Mammary epithelial cell (primary cell): Measurements from ENCODE around the gene MYO16.

Source experiments
- CTCF ChIP-seq, 2 donors: IDR thresholded peaks in 1 of 2; conservative IDR thresholded peaks in 1 of 2; 2 replicates each; pipeline ENCODE4 v1.5.1; 2011 to 2012; ENCODE audit warnings: inconsistent platforms in 2 of 2, low read length in 2 of 2, mild to moderate bottlenecking in 2 of 2, control low read depth in 1 of 2, low read depth in 1 of 2; ENCODE audit not compliant: insufficient read depth in 1 of 2; ENCODE audit errors: extremely low read depth in 1 of 2
- EZH2 ChIP-seq: IDR thresholded peaks from 2 replicates; pipeline ENCODE4 v1.6.1; 2012; ENCODE audit warnings: low read length, inconsistent platforms, borderline replicate concordance

GRCh38 chr13:108902405-108903155, 273.2 kb downstream of the MYO16 start:
- TF ChIP-seq CTCF (conservative IDR thresholded peaks at IDR 0.05 in 1 of 2, IDR thresholded peaks at IDR 0.05 in 1 of 2; ENCODE audit: extremely low read depth in 1 of 2, insufficient read depth in 1 of 2, low read depth in 1 of 2, low read length in 2 of 2) (no peak), EZH2 (no peak)
